HG03457 (cell line): ENCODE measurements around the gene ARID3A.
"Not testable (repeated sequence)": the region's sequence is repeated elsewhere in the genome, so short reads cannot be mapped to it uniquely, and the experiment has no call there.

Experiments used
- ATAC-seq: cut with Tn5 transposase; IDR thresholded peaks from one replicate; pipeline ENCODE4 v1.9.1; 2021; ENCODE audit warnings: moderate number of reproducible peaks; ENCODE audit not compliant: unreplicated experiment

Gene ARID3A

DNA sequence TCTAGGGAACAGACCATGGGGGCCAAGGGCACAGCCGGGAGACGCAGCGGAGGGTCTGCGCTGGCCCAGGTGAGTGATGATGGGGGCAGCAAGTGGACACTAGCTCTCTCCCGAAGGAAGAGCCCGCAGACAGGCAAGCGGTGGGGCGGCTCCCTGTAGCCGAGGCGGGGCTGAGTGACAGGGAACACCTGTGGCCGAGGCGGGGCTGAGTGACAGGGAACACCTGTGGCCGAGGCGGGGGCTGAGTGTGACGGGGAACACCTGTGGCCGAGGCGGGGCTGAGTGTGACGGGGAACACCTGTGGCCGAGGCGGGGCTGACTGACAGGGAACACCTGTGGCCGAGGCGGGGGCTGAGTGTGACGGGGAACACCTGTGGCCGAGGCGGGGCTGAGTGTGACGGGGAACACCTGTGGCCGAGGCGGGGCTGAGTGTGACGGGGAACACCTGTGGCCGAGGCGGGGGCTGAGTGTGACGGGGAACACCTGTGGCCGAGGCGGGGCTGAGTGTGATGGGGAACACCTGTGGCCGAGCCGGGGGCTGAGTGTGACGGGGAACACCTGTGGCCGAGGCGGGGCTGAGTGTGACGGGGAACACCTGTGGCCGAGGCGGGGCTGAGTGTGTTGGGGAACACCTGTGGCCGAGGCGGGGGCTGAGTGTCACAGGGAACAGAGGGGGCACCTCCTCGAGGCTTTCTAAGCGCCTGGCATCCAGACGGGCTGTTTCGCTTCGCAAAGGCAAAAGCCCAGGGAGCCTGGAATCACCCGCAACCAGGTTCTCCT, 34.2 kb upstream of the ARID3A start:
- ATAC-seq: not testable (repeated sequence)

DNA sequence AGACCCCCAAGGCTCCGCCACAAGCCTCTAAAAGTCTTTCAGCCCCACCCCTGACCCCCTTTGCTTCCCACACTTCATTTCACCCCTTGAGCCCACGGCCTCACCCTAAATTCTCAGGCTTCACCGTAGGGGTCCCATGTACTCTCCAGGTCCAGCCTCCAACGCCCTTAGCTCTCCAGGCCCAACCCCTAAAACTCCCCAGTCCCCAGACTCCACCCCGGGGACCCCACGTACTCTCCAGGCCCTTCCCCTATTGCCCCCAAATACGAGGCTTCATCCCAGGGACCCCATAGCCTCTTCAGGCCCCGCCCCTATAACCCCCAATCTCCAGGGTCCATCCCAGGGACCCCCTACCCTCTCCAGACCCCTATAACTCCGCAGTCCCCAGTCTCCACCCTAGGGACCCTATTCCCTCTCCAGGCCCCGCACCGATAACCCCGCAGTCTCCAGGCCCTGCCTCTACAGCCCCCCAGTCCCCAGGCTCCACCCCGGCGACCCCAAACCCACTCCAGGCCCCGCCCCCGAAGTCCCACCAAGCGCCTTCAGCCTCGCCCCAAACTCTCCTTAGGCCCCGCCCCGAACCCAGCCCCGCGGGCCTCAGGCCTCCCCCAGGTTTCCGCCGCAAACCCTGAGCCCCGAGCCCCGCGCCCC, 33.5 kb upstream of the ARID3A start:
- no peak for ATAC-seq

DNA sequence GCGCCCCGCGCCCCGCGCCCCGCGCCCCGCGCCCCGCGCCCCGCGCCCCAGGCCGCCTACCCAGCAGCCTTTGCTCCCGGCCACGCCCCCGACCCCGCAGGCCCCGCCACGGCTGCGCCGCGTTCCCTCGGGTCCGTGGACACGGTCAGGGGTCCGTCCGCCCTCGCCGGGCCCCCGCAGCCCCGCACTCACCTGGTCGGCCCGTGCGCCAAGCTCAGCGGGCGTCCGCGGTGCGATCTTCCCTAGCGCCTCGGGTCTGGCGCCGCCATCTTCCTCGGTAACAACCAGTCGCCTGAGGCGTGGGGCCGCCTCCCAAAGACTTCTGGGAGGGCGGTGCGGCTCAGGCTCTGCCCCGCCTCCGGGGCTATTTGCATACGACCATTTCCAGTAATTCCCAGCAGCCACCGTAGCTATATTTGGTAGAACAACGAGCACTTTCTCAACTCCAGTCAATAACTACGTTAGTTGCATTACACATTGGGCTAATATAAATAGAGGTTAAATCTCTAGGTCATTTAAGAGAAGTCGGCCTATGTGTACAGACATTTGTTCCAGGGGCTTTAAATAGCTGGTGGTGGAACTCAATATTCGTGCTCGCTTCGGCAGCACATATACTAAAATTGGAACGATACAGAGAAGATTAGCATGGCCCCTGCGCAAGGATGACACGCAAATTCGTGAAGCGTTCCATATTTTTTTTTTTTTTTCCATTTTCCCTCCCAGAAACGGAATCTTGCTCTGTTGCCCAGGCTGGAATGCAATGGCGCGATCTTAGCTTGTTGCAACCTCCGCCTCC, 32.7 kb upstream of the ARID3A start, which contains the start of the genes MED16 and RNU6-9:
Gene MED16 (minus strand): TSS at position 294 of the 796 bp plus-strand sequence. CDS start 2,056 bp downstream, outside the sequence.
Gene RNU6-9 (plus strand): TSS at position 591 of the 796 bp plus-strand sequence.
- ATAC-seq: peak; percentile 46

DNA sequence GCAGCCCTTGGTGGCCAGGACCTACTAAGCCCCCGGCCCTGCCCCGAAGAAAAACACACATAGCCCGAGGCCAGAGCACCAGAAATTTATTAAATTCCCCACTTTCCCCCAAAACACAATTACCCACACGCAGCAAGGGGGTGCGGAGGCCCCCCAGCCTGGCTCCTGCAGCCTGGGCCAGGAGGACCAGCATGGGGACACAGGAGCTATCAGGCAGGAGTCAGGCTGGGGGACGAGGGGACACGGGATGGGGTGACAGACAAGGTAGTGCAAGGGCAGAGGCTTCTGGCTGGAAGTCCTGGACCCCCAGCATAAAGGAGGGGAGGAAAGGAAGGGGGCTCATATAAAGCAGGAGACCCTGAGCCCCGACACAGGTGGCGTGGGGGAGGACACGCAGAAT, 29.4 kb upstream of the ARID3A start:
- ATAC-seq: no peak

DNA sequence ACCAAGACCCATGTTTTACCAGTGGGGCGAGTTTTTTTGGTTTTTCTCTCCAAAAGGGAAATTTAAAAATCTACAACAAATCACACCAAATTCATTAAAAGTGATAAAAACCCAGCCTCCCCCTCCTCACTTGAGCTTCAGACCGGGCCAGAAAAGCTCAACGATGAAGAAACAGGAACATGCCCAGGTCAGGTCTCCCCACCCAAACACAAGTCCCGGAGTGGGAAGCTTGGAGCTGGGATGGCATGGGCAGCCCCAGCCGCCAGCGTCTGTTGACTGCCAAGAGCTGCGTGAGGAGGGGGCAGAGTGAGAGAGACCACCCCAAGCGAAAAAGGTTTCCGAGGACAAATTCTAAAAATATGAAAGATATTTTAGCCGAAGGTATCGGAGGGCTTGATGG, 28.8 kb upstream of the ARID3A start:
- ATAC-seq: no peak

DNA sequence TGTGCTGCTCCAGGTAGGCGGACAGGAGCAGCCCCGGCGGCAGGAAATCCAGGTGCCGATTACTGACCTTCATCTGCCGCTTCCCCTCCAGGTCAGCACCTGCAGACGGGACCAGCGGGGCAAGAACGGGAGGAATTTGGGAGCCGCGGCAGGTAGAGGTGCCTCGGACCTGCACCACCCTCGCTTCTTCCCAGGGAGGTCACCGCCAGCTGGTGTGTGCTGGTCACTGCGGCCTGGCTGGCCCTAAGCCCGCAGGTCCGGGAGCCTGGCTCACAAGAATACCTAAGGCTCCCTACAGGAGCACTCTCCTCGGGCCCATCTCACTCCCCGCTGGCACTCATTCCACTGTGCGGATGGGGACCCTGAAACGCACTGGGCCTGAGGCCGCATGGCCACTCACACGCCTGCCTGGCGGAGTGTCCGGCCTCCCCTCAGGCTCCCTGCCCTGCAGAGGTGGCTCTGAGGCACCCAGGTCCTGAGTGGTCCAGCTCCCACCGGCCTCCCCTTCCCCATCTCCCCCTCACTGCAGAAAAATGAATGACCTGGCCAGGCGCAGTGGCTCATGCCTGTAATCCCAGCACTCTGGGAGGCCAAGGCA, 28.3 kb upstream of the ARID3A start:
- no peak for ATAC-seq

DNA sequence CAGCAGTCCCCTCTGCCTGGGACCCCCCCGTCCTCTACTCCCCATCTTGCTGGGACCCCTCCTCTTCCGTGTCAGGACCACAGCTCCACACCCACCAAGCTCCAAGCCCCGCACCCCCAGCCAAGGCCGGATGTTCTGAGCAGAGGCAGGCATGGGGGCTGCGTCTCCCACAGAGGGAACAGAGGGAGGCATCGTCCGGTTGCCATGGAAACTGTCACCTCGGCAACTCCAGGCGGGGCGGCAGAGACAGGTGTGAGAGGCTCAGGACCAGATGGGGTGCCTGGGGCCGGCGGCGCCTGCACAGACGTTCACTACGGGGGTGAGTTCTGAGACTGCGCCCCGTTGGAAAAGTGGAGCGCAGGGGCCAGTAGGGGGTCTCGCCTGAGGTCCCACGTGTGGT, 27.2 kb upstream of the ARID3A start:
- ATAC-seq: no peak

DNA sequence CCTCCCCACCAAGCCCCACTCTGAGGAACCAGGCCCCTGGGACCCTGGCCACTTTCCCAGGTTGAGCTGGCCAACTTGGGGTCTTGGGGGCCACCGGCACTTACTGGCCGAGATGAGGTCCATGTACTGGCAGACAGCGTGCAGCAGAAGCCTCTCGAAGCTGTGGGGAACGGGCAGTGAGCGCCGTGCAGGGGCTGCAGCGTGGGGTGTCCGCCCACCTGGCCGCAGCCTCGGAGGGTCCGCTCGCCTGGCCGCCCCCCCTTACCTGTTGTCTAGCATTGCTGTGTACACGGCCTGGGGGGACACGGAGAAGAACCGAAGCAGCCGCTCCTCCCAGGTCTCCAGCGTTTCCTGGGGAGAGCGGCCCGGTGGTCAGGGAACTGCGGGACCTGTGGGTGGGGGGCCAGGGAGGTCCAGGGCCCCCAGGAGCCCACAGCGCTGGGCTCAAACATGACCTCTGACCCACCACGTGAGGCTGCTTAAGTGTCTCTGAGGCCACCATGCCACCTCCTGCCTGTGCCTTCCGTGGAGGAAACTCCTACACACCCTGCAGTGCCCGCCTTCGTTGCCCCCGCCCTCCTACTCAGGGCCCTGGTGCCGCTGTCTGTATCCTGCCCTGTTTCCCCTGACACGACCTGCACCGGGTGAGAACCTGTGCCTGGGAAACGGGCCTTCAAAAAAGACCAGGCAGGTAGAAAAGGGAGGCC, 26.3 kb upstream of the ARID3A start:
- no peak for ATAC-seq

DNA sequence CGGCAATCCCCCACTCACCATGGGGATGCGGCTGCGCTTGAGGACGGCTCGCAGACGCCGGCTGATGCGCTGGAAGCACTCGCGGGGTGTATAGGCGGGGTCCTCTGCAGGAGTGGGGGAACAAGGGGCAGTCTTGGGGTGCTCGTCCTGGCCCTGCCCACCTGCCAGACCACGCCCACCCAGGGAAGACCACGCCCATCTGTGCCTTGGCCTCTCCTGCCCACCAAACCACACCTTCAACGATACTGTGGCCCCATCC, 25.9 kb upstream of the ARID3A start:
- ATAC-seq: no peak

DNA sequence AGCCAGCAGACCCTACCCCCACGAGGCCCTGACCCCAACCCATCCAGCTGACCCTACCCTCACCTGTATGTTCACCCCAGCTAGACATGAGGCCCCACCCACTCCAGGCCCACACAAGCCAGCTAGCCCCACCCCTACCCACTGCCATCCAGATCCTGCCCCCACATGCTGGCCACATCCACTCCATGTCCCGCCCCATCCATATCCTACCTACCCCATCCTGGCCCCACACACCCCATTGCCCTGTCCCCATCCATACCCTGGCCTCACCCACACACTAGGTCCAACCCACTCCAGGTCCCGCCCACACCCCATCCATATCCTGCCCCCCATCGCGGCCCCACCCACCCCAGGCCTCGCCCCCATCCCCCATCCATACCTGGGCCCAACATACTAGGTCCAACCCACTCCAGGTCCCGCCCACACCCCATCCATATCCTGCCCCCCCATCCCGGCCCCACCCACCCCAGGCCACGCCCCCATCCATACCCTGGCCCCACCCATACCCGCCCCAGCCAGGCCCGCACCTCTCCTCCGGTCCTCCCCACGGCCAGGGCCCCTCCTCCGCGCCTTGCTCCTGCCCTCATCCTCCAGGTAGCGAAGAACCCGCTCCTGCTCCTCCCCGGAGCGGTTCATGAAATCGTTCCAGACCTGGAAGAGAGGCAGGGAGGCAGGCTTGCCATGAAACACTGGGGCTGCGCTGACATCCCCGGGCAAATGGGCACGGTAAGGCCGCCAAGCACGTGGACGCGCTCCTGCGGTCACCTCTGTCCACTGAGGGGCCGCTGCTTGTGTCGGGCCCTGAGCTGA, 25.3 kb upstream of the ARID3A start:
- ATAC-seq: no peak

DNA sequence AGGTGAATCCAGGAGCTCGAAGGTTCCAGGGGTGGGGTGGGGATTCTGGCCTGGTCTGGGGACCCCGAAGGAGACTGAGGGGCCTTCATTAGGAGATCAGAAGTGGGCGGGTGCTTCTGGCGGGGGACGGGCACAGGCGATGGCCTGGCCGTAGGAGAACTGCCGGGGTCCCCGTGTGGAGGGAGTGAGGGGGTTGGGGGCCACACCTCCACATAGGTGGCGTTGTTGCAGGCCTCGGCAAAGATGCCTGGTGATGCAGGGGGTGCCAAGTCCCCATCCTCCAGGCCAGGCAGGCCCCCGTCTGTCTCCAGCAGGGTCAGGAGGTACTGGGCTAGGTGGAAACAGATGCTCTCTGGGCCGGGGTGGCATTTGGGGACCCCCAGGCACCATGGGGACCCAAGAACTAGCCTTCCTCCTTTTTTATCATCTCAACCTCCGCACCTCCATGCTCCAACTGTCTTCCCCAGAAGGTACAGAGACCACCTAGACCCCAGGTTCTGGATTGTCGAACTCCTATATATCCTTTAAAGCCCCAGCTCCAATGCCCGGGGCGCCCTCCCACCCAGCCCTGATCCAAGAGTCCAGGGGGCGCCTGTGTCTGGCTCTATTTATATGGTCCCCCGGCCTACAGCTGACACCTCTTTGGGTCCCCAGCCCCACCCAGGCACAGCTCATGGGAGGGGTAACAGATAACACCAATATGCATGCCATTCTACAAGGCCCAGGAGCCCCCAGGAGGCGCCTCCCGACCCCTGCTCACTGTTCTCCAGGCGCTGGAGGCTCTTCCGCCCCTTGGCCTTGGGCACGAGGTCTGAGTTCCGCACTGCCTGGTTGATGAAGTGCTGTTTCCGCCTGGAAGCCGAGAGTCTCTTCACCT, 24.4 kb upstream of the ARID3A start:
- ATAC-seq: no peak

DNA sequence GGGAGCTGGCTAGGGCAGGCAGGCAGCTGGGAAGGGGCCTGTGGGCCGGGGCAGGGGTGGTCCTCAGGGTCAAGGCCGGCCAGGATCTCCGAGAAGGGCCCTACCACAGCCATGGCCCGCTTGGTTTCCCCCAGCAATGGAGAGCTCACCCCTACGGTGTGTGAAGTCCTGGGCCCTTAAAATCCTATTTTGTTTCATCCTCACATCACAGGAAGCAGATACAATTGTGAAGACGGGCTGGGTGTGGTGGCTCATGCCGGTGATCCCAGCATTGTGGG, 23.8 kb upstream of the ARID3A start:
- ATAC-seq: no peak

DNA sequence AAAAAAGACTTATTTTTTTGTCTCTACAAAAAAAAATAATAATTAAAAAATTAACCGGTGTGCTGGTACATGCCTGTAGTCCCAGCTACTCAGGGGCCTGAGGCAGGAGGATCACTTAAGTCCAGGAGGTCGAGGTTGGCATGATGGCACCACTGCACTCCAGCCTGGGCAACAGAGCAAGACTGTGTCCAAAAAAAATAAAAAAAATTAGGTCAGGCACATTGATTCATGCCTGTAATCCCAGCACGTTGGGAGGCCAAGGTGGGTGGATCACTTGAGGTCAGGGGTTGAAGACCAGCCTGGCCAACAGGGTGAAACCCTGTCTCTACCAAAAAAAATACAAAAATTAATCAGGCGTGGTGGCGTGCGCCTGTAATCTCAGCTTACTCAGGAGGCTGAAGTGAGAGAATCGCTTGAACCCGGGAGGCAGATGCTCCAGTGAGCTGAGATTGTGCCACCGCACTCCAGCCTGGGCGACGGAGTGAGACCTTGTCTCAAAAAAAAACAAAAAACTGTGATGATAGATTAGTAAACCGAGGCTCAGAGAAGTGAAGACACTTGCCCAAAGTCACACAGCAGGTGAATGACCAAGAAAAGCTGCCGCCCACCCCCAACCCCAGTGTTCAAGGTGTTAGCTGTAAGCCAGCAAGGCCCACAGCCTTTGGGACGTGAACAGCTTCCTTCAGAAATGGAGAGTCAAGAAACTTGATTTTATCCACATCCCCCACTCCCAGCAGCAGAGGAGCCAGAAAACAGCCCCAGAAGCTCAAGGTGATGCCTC, 23.2 kb upstream of the ARID3A start:
- no peak for ATAC-seq

DNA sequence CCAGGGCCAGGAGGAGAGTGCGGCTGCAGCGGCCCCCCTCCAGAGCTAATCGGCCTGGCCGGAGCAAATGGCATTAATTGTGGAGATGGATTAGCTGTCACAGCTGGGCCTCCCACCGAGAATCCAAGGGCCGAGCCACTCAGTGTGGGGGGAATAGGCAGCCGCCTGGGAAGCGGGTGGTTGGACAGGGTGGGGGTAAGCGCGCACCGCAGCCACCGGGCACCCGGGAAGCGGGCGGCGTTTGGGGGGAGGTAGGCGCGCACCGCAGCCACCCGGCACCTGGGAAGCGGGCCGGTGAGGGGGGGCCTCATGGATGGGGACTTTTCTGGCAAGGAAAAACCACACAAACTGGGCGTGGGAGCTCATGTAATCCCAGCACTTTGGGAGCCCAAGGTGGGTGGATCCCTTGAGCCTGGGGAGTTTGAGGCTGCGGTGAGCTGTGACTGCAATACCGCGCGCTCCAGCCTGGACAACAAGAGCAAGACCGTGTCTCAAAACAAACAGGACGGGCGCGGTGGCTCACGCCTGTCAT, 22.5 kb upstream of the ARID3A start:
- ATAC-seq: no peak

DNA sequence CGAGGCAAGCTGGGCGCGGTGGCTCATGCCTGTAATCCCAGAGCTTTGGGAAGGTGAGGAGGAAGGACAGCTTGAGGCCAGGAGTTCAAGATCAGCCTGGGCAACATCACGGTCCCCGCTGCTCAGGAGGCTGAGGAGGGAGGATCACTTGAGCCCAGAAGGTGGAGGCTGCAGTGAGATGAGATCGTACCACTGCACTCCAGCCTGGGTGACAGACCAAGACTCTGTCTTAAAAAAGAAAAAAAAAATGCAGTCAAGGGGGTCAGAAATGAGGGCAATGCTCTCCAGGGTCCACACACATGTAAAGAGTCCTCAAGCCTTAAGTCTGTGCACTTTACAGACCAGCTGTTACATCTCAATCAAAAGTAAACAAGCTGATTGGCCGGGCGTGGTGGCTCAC, 21.3 kb upstream of the ARID3A start:
- ATAC-seq: no peak

DNA sequence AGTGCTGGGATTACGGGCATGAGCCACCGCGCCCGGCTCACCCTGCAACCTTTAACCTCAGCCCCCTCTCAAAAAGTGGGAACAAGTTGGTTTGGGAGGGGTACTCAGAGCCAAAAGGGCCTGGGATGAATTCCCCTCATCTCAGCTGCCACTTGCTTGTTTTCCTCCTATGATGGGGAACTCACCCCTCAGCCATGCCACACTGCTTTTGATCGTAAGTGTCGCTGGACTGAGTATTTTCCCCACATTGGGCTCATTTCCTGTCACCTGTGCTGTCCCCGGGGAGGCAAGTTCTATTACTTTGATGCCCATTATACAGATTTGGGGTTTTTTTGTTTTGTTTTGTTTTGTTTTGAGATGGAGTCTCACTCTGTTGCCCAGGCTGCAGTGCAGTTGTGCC, 19.4 kb upstream of the ARID3A start:
- ATAC-seq: no peak

DNA sequence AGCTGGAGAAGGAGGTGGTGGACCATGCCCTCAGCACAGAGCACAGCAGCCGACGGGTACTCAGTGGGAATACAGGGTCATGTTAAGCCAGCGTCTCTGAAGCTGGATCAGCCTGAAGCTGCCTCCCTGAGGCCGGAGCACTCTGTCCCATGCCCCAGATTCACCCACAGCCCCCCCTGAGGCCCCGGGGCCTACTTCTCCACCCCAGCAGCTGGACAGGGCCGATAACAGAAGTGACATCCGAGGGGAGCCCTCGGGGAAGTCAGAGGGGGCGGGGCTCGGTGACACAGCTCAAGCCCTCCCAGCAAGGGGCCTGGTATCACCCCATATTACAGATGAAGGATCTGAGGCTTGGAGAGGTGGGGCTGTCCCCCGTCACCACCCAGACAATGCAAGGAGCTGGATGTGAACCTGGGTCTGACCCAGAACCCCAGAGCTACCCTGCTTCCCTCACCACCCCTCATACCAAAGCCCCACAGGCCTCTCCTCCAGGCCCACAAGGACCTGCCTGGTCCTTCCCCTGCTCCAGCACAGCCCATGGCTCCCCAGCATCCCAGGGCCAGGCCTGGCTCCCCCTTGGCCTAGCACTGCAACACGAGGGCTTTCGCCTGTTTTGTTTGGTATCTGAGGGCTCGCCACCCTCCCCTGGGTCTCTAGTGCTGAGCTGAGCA, 18.5 kb upstream of the ARID3A start:
- no peak for ATAC-seq
